Spleen (tissue), 7 donors: ENCODE results near the gene TENM4.

Source experiments
- CTCF ChIP-seq, 11 experiments: fragments of 200-600 bp in 7 of 11; fragments of 450-650 bp in 4 of 11; sonication (generic) in 4 of 11; IDR thresholded peaks in 8 of 11; conservative IDR thresholded peaks in 3 of 11; 1 replicate in 7 of 11; 2 replicates in 4 of 11; pipeline versions ENCODE4 v1.4.0 to v1.8.0; 2016 to 2021; ENCODE audit warnings: antibody characterized with exemption in 11 of 11, inconsistent platforms in 4 of 11, mild to moderate bottlenecking in 1 of 11
- POLR2A ChIP-seq, 3 donors: fragments of 450-650 bp; IDR thresholded peaks; one replicate each; pipeline ENCODE4 v1.5.1; 2017; ENCODE audit warnings: antibody characterized with exemption in 3 of 3, mild to moderate bottlenecking in 1 of 3
- donor health status: DM: no; HTN: no; CAD: no; lungs with moderate emphysema.
- donor health status: DM: no; HTN: no; CAD: no.
- donor health status: DM: no; HTN: no; CAD: no.

GRCh38 chr11:78691215-78691614 lies 749.6 kb downstream of the TENM4 start:
- no peak for TF ChIP-seq CTCF (IDR thresholded peaks at IDR 0.05 in 8 of 11, conservative IDR thresholded peaks at IDR 0.05 in 3 of 11)
- no peak for TF ChIP-seq POLR2A (IDR thresholded peaks at IDR 0.05)
